Esophagus squamous epithelium (tissue), 4 donors: ENCODE results near the gene STAC3.

Experiments used
- POLR2A ChIP-seq, 4 donors: fragments of 450-650 bp; IDR thresholded peaks; one replicate each; pipeline ENCODE4 v1.6.1; 2017; ENCODE audit warnings: antibody characterized with exemption in 4 of 4, mild to moderate bottlenecking in 4 of 4, moderate library complexity in 3 of 4
- TF ChIP-seq, protein P1 (sequence below), 6 experiments: fragments of 450-650 bp in 4 of 6; fragments of 200-600 bp in 2 of 6; sonication (generic) in 2 of 6; IDR thresholded peaks; one replicate each; pipeline ENCODE4 v1.5.1; 2016 to 2019; ENCODE audit warnings: antibody characterized with exemption in 6 of 6, mild to moderate bottlenecking in 4 of 6, moderate library complexity in 4 of 6

DNA sequence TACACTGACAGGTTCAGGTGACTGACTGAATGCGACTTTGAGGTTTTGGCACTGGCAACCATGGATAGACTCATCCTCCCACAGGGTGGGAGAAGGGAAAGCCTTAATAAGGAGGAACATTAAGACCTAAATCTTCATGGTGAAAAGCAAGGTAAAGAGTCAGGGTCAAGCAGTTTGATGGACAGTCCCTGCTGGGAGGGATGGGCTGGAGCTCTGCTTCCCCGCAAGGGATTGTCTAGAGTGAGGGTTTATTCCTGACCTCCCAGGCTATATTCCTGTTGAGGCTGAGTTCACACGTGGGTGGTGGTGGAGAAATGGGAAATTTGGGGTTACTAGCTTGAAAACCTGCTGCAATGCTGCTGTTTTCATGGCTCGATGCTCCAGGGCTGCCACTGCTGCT, 9.4 kb upstream of the STAC3 start:
- TF ChIP-seq, protein P1, sequence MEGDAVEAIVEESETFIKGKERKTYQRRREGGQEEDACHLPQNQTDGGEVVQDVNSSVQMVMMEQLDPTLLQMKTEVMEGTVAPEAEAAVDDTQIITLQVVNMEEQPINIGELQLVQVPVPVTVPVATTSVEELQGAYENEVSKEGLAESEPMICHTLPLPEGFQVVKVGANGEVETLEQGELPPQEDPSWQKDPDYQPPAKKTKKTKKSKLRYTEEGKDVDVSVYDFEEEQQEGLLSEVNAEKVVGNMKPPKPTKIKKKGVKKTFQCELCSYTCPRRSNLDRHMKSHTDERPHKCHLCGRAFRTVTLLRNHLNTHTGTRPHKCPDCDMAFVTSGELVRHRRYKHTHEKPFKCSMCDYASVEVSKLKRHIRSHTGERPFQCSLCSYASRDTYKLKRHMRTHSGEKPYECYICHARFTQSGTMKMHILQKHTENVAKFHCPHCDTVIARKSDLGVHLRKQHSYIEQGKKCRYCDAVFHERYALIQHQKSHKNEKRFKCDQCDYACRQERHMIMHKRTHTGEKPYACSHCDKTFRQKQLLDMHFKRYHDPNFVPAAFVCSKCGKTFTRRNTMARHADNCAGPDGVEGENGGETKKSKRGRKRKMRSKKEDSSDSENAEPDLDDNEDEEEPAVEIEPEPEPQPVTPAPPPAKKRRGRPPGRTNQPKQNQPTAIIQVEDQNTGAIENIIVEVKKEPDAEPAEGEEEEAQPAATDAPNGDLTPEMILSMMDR (IDR thresholded peaks at IDR 0.05): no peak
- no peak for TF ChIP-seq POLR2A (IDR thresholded peaks at IDR 0.05)
